CD4-positive, alpha-beta memory T cell (primary cell): Measurements from ENCODE around the gene CCDC197. TPM values are rescaled to one million over a fixed set of nuclear protein-coding genes. Genes with fewer than 3 reads are reported as not detected.

Experiments used
- CTCF ChIA-PET: fragments of 350-600 bp; sonication (Branson Sonifier 250); formaldehyde crosslinking; loops from one replicate; lab custom pipeline; 2021; ENCODE audit warnings: inconsistent platforms; ENCODE audit not compliant: partially characterized antibody; lab: Charles Lee
- POLR2A ChIA-PET: fragments of 350-600 bp; sonication (Branson Sonifier 250); formaldehyde crosslinking; loops from one replicate; lab custom pipeline; 2021; ENCODE audit not compliant: partially characterized antibody; lab: Charles Lee
- DNase-seq, 5 donors: peaks; one replicate each; pipeline versions ENCODE4 v3.0.0 to v3.0.0-alpha.2; 2020 to 2022; ENCODE audit warnings: mixed read lengths in 1 of 5
- H3K27ac ChIP-seq: one replicate; pipeline ENCODE4 v1.7.0; 2013; ENCODE audit warnings: low read depth, low read length
- H3K27me3 ChIP-seq: 2 replicates; pipeline ENCODE4 v1.7.0; 2013; ENCODE audit warnings: mild to moderate bottlenecking, low read length, moderate library complexity; ENCODE audit not compliant: insufficient read depth
- H3K36me3 ChIP-seq: 2 replicates; pipeline ENCODE4 v1.7.0; 2013; ENCODE audit warnings: mild to moderate bottlenecking, low read length, moderate library complexity; ENCODE audit not compliant: insufficient read depth
- H3K4me1 ChIP-seq: 2 replicates; pipeline ENCODE4 v1.7.0; 2013; ENCODE audit warnings: mild to moderate bottlenecking, low read length, moderate library complexity; ENCODE audit not compliant: insufficient read depth
- H3K4me3 ChIP-seq, 2 donors: one replicate each; pipeline ENCODE4 v1.7.0; 2013; ENCODE audit warnings: low read length in 2 of 2, mild to moderate bottlenecking in 1 of 2
- H3K9me3 ChIP-seq, 2 donors: one replicate each; pipeline ENCODE4 v1.7.0; 2013; ENCODE audit warnings: low read length in 2 of 2, control low read depth in 1 of 2; ENCODE audit not compliant: control insufficient read depth in 1 of 2
- H3K27ac Mint-ChIP-seq, 7 donors: one replicate each; pipeline ENCODE4 v1.8.0; 2020 to 2021; ENCODE audit warnings: mixed read lengths in 7 of 7, mild to moderate bottlenecking in 6 of 7, inconsistent platforms in 3 of 7, moderate library complexity in 3 of 7
- H3K27me3 Mint-ChIP-seq, 2 donors: one replicate each; pipeline ENCODE4 v1.8.0; 2020 to 2021; ENCODE audit warnings: mixed read lengths in 2 of 2
- H3K36me3 Mint-ChIP-seq, 2 donors: one replicate each; pipeline ENCODE4 v1.8.0; 2020 to 2021; ENCODE audit warnings: mixed read lengths in 2 of 2, inconsistent platforms in 1 of 2, mild to moderate bottlenecking in 1 of 2
- H3K4me1 Mint-ChIP-seq, 4 donors: one replicate each; pipeline ENCODE4 v1.8.0; 2020 to 2021; ENCODE audit warnings: mixed read lengths in 4 of 4, mild to moderate bottlenecking in 1 of 4
- H3K4me3 Mint-ChIP-seq, 8 donors: one replicate each; pipeline ENCODE4 v1.8.0; 2020 to 2021; ENCODE audit warnings: mixed read lengths in 8 of 8, mild to moderate bottlenecking in 7 of 8, moderate library complexity in 6 of 8, inconsistent platforms in 3 of 8
- H3K9me3 Mint-ChIP-seq, 8 donors: one replicate each; pipeline ENCODE4 v1.8.0; 2020 to 2021; ENCODE audit warnings: mixed read lengths in 8 of 8, mild to moderate bottlenecking in 5 of 8, inconsistent platforms in 3 of 8, moderate library complexity in 1 of 8
- intact Hi-C: fragments of 100-400 bp; cut with micrococcal nuclease; formaldehyde crosslinking; loops from one replicate; pipeline ENCODE4 v1.15.1; 2023
- microRNA-seq: library from miRNA; unstranded; fragments of <30 nt; microRNA quantifications from one replicate; pipeline ENCODE4 v1.2.0, GENCODE V29; 2021; ENCODE audit warnings: borderline replicate concordance, borderline number of aligned reads, borderline microRNAs expressed, mixed read lengths
- polyA plus RNA-seq, 2 donors: library from polyadenylated mRNA; unstranded; fragments of 300-500 nt; fragmentation: Illumina TruSeq; gene quantifications; one replicate each; pipeline ENCODE4 v1.2.3, GENCODE V29; 2021
- total RNA-seq, 2 experiments: library from RNA; stranded (reverse); gene quantifications; one replicate each; pipeline ENCODE4 v1.2.3, GENCODE V29; 2021

Gene CCDC197
- total and polyA plus RNA-seq, 4 experiments from 2014 or later = not detected

GRCh38 chr14:94058128-94058673, 61.1 kb downstream of the CCDC197 start:
- CTCF ChIA-PET = interaction anchor here (1.0 to 2.6 kb wide), 5 partner anchors 22 to 74 kb away, joined by 3 to 10 read pairs (median 4); no protein-coding TSS in a partner anchor
- Histone ChIP-seq H3K4me1 (peaks cover 54% of the 10 kb centered on the region), H3K9me3 (no peaks in the 10 kb centered on the region), H3K27me3 (no peaks in the 10 kb centered on the region), H3K36me3 (peaks cover 88% of the 10 kb centered on the region), H3K27ac (no peak overlapping the region), H3K4me3 (no peak overlapping the region)
- Mint-ChIP-seq H3K9me3 (no peaks in the 10 kb centered on the region), H3K4me3 (peak overlapping the region in 4 of 8 donors; percentile 2 to 33 (median 4)), H3K4me1 (peaks cover 52 to 93% (median 67%) of the 10 kb centered on the region in 4 donors), H3K36me3 (peaks cover 77 to 95% of the 10 kb centered on the region in 2 donors), H3K27me3 (no peaks in the 10 kb centered on the region), H3K27ac (peak overlapping the region in 6 of 7 donors; percentile 6 to 85 (median 26))
- DNase-seq = no peak
- intact Hi-C loops = loop anchor here (2.0 kb wide), 1 partner anchor 47 kb away; no protein-coding TSS in a partner anchor
- POLR2A ChIA-PET = interaction anchor here (2.1 kb wide), 1 partner anchor 23 kb away, joined by 8 read pairs; the partner anchor contains the start of genes DDX24 and IFI27L1

Small RNA genes lying within 50 kb of the gene (microRNA-seq; reads per million reads assigned to microRNA genes)
- gene MIR4506 = not detected

Other genes with a start within 250 kb of the CCDC197 start
- gene PRIMA1, start 208.8 kb upstream of the CCDC197 start, total RNA-seq = not detected
- gene PRIMA1, start 208.8 kb upstream of the CCDC197 start, polyA plus RNA-seq = not detected
- gene FAM181A, start 70.0 kb upstream of the CCDC197 start, total RNA-seq = not detected
- not detected for gene FAM181A, start 70.0 kb upstream of the CCDC197 start, polyA plus RNA-seq
- gene ASB2, start 20.7 kb upstream of the CCDC197 start, total RNA-seq = 10 to 100 TPM; 27.3 to 29.7 TPM
- gene ASB2, start 20.7 kb upstream of the CCDC197 start, polyA plus RNA-seq = 1 to 10 TPM in 1 of 2 donors, under 1 TPM in 1; 0.87 to 2.3 TPM
- gene OTUB2, start 29.0 kb downstream of the CCDC197 start, total RNA-seq = under 1 TPM; 0.42 to 0.67 TPM
- 1 to 10 TPM in 1 of 2 donors, under 1 TPM in 1; 0.19 to 1.1 TPM for gene OTUB2, start 29.0 kb downstream of the CCDC197 start, polyA plus RNA-seq
- 100 to 1,000 TPM; 313 to 322 TPM for gene DDX24, start 83.9 kb downstream of the CCDC197 start, total RNA-seq
- 100 to 1,000 TPM; 135 to 307 TPM for gene DDX24, start 83.9 kb downstream of the CCDC197 start, polyA plus RNA-seq
- gene IFI27L1, start 84.0 kb downstream of the CCDC197 start, total RNA-seq = 1 to 10 TPM; 7.4 to 7.9 TPM
- 1 to 10 TPM; 6.3 to 8.5 TPM for gene IFI27L1, start 84.0 kb downstream of the CCDC197 start, polyA plus RNA-seq
- 1 to 10 TPM in 1 of 2 experiments, under 1 TPM in 1; 0.87 to 1.5 TPM for gene IFI27, start 113.4 kb downstream of the CCDC197 start, total RNA-seq
- gene IFI27, start 113.4 kb downstream of the CCDC197 start, polyA plus RNA-seq = 10 to 100 TPM; 15.9 to 24.0 TPM
- 10 to 100 TPM; 34.0 to 38.2 TPM for gene IFI27L2, start 132.3 kb downstream of the CCDC197 start, total RNA-seq
- 10 to 100 TPM; 61.4 to 87.9 TPM for gene IFI27L2, start 132.3 kb downstream of the CCDC197 start, polyA plus RNA-seq
- 1 to 10 TPM; 6.3 to 7.3 TPM for gene PPP4R4, start 177.0 kb downstream of the CCDC197 start, total RNA-seq
- 1 to 10 TPM in 1 of 2 donors, under 1 TPM in 1; 0.38 to 1.2 TPM for gene PPP4R4, start 177.0 kb downstream of the CCDC197 start, polyA plus RNA-seq